GM12891 (cell line): ENCODE data around the gene CFAP74.

Experiments used
- DNase-seq: peaks from one replicate; pipeline ENCODE4 v3.0.0; 2011; ENCODE audit warnings: low spot score; ENCODE audit not compliant: insufficient read length
- FAIRE-seq: peaks from 2 replicates; lab custom pipeline; 2011; peaks lifted over from hg19 to GRCh38; lab: Jason Lieb, UNC
- PAX5 ChIP-seq: IDR thresholded peaks from 2 replicates; pipeline ENCODE4 v1.6.1; 2011; ENCODE audit warnings: low read length, moderate library complexity, mild to moderate bottlenecking; ENCODE audit not compliant: insufficient read depth, severe bottlenecking
- POLR2A ChIP-seq: IDR thresholded peaks from 2 replicates; pipeline ENCODE4 v1.6.1; 2011; ENCODE audit warnings: low read depth, low read length, control low read depth
- POLR2AphosphoS5 ChIP-seq: IDR thresholded peaks from 2 replicates; pipeline ENCODE4 v1.6.1; 2011; ENCODE audit warnings: low read depth, low read length, control low read depth
- POU2F2 ChIP-seq: IDR thresholded peaks from 2 replicates; pipeline ENCODE4 v1.6.1; 2011; ENCODE audit warnings: low read depth, mild to moderate bottlenecking, control low read depth, low read length, moderate library complexity
- SPI1 ChIP-seq: IDR thresholded peaks from 2 replicates; pipeline ENCODE4 v1.6.1; 2011; ENCODE audit warnings: low read depth, low read length, control low read depth
- TAF1 ChIP-seq: IDR thresholded peaks from 2 replicates; pipeline ENCODE4 v1.6.1; 2011; ENCODE audit warnings: low read depth, low read length, control low read depth

CFAP74 gene

DNA sequence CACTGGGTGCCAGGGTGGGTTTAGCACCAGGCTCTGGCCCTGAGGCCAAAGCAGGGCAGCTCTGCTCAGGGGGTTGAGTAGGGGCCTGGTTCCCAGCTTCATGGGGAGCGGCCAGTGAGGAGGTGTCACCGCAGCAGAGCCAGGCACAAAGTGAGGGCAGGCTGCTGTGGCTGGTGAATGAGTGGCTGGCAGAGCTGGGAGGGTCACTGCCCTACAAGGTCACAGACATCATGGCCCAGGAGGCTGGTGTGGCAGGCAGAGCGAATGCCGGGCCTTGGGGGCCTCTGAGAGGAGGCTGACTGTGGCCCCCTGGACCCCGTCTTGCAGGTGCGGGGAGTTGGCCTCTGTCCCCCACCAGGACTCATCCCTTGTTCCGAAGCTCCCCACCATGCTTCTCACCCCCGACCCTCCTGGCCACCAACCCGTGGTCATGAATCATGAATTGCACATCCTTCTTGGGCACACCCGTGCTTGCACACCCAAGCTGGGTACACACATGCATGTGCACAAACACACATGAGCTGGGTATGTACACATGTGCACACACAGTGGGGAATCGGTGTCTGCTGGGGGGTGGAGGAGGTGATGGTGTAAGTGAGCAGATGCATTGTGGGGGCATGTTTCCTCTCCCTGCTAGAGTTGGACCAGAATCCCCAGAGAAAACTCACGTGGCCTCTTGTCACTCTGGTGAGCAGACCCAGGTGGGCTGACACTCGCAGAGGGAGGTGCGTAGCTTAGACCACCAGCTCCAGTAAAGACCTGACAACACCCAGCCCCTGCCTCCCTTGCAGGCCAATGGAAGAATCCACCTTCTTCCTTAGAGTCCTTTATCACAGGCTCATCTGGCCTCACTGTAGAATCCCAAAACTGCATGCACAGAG lies 107.9 kb downstream of the CFAP74 start:
- DNase-seq (no peak), FAIRE-seq (peak; percentile 72)
- TF ChIP-seq POLR2AphosphoS5 (no peak), POLR2A (no peak), POU2F2 (no peak), PAX5 (no peak), TAF1 (no peak), SPI1 (no peak)

DNA sequence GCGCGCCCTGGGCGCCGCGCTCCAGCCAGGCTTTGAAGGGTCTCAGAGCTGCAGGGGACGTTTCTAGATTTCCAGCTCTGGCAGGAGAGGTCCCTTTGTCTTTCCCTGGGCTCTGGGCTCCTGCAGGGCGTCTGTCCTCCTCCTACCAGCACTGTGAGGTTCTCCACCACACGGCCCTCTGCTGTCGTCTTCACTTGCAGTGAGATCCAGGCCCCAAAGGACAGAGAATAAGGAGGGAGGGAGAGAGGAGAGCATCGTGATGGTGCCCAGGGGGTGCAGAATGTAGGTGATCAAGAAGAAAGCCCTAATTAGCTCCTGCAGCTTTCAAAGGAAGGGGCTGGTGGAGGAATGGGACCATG lies 108.5 kb downstream of the CFAP74 start:
- no peak for FAIRE-seq
- no peak for DNase-seq
- TF ChIP-seq POLR2A: no peak
- no peak for TF ChIP-seq TAF1
- TF ChIP-seq POLR2AphosphoS5: no peak
- no peak for TF ChIP-seq POU2F2

DNA sequence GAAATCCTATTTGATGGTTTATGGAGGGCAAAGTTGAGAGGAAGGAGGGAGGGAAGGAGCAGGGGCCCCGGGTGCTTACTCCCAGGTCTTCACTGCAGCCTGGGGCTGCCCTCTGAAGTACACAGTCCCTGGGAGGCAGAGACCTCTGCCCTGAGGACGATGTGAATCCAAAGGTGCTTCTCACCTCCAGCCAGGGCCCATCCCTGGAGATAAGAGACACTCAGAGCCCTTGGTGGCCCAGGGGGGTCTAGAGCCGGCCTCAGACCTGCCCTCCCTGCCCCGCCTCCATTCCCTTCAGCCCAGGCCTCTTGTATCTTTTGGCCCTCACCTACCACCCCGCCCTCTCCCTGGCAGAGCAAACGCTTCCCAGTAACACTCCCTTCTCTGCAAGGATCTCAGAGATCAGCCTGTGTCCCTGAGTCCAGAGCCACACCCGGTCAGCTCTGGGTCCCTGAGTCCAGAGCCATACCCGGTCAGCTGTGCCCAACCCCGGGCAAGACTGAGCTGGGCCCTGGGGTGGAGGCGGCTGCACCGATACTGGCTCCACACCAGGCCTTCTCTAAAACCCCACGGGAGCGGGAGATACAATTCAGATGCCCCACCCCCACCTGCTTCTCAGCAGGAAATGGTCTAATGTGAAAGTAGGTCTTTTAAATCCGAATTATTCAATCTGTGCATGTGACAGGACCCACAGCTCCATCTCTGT lies 109.1 kb downstream of the CFAP74 start:
- FAIRE-seq (no peak), DNase-seq (no peak)
- TF ChIP-seq POLR2AphosphoS5 (no peak), PAX5 (no peak), SPI1 (no peak), POU2F2 (no peak), POLR2A (no peak), TAF1 (no peak)

DNA sequence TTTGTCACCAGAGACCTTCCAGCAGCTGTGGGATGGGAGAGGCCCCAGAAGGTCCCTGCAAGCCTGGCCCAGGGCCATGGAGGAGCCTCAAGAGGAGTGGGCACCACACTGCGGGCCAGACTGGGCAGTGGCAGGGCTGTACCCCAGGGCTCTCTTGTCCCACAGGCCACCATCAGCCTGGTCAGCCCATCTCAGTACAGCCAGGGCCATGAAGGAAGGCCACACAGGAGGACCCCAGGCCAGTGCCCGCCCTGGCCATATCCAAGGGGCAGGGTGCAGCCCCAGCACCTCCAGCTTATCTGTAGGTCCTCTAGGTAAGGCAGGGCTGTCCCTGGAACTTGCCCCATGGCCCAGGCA lies 109.6 kb downstream of the CFAP74 start:
- TF ChIP-seq POLR2AphosphoS5: no peak
- TF ChIP-seq TAF1: no peak
- TF ChIP-seq POU2F2: no peak
- no peak for TF ChIP-seq PAX5
- no peak for TF ChIP-seq POLR2A
- no peak for TF ChIP-seq SPI1
- DNase-seq (no peak), FAIRE-seq (no peak)

DNA sequence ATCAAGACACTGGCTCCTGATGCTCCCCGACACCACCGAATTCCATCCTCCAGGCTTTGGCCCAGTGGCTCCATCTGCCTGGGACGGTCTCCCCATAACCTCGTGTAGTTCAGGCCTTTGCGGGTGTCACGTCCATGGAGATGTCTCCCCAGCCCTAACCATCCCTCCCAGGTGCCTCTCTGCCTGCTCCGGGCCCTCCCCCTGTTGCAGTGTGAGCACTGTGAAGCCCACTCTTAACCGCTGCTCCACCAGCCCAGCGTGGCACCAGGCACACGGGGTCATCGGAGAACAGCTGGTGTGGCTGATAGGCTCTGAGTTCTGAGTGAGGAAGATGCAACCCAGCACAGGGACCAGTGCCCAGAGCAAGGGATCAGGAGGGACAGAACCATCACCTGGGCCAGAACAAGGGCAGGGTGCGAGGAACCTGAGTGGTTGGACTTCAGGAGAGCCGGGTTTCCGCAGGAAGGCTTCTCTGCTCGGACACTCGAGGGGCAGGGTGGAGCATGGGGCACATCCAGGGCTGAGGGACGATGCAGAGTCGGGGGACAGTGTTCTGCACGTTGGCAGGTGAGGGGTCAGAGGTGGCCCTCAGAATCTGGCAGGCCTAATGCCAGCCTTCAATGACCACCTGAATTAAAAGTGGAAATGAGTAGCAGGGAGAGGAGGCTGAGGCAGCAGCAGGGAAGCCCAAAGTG lies 110.1 kb downstream of the CFAP74 start:
- FAIRE-seq: no peak
- DNase-seq: no peak
- TF ChIP-seq POU2F2: no peak
- no peak for TF ChIP-seq PAX5
- no peak for TF ChIP-seq SPI1
- TF ChIP-seq TAF1: no peak
- TF ChIP-seq POLR2AphosphoS5: no peak
- TF ChIP-seq POLR2A: no peak

DNA sequence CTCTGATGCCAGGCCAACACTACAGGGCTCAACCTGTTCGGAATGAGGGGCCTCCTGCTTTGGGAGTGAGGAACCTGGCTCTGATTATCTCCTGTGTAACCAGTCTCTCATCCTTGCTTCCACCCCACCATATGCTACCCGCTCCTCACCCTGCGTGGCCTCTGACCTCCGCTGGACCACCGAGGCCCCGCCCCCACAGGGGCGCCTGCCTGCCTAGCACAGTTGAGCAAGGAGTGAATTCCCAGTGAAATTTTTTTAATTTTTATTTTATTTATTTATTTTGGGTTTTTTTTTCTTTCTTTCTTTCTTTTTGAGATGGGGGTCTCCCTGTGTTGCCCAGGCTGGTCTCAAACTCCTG lies 110.8 kb downstream of the CFAP74 start:
- DNase-seq (no peak), FAIRE-seq (no peak)
- TF ChIP-seq POLR2A (no peak), POLR2AphosphoS5 (no peak), POU2F2 (no peak), SPI1 (no peak), PAX5 (no peak), TAF1 (no peak)

DNA sequence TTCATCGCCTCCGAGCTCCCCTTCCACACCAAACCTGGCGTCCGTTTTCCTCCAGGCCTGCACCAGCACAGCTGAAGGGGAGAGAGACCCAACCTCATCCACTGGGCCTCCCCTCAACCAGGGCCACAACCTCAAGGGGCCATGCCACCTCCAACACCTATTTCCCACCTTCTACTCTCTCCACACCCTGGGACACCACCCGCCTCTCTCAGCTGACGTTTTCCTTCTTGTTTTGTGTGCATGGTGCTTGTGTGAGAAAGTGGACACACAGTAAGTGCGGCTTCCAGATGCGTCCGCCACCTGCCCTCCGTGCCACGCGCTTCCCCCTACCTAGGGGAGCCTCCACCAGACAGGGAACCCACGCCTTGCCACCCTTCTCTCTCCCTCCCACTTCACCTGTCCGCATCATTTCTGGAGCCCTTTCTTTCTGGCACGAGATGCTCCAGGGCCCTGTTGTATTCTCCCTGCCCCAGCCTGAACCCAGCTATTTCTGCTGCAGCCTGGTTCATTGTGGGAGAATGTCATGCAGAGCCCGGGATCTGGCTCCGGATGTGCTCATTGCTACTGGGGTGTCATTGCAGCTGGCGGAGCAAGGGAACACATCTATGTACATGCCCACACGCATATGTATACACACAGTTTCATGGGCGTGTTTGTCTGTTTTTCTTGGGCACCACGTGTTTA lies 111.4 kb downstream of the CFAP74 start:
- FAIRE-seq (no peak), DNase-seq (no peak)
- no peak for TF ChIP-seq POU2F2
- no peak for TF ChIP-seq TAF1
- TF ChIP-seq SPI1: no peak
- TF ChIP-seq POLR2A: no peak
- 0 out of 2 replicates have a peak, but pooled peaks have one; percentile 5 for TF ChIP-seq POLR2AphosphoS5

DNA sequence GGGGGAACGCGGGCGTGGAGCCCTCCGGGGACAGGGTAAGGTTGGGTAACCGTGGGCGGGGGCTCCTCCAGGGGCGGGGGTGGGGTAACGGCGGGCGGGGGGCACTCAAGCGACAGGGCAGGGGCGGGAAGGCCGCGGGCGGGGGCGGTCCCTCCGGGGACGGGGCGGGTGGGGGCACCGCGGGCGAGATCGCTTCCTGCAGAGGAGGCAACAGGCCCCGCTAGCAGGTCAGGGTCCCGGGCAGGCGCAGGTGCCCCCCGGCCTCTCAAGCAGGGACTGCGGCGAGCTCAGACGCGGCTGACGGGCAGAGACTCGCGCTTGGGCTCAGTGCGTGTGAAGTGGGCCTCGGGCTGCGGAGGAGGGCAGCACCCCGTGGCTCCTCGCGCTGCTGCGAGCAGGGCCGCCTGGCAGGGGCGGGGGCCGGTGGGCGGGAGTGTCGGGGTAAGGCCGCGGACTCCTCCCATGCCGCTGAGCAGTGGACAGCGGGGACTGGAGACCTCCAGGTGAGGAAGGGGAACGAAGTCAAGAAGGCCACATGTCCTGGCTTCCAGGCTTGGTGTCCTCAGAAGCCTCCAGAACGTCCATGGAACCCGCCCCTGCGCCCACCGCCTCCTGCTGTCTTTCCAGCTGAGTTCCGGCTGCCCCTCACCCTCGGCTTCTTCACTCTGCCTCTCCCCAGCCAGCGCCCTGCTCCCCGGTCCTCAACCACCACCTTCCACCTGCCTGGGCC lies 112.1 kb downstream of the CFAP74 start:
- no peak for TF ChIP-seq PAX5
- no peak for TF ChIP-seq POLR2AphosphoS5
- TF ChIP-seq SPI1: no peak
- TF ChIP-seq POU2F2: no peak
- TF ChIP-seq POLR2A: no peak; the same call in 1 of the 2 replicates
- TF ChIP-seq TAF1: no peak
- FAIRE-seq (no peak), DNase-seq (peak; percentile 85)
